LoVo (cell line): ENCODE results near the gene MARCHF5.

Source experiments
- DNase-seq: peaks from one replicate; pipeline ENCODE4 v3.0.0-alpha.2; 2016; ENCODE audit warnings: low spot score

Gene MARCHF5, protein sequence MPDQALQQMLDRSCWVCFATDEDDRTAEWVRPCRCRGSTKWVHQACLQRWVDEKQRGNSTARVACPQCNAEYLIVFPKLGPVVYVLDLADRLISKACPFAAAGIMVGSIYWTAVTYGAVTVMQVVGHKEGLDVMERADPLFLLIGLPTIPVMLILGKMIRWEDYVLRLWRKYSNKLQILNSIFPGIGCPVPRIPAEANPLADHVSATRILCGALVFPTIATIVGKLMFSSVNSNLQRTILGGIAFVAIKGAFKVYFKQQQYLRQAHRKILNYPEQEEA

DNA sequence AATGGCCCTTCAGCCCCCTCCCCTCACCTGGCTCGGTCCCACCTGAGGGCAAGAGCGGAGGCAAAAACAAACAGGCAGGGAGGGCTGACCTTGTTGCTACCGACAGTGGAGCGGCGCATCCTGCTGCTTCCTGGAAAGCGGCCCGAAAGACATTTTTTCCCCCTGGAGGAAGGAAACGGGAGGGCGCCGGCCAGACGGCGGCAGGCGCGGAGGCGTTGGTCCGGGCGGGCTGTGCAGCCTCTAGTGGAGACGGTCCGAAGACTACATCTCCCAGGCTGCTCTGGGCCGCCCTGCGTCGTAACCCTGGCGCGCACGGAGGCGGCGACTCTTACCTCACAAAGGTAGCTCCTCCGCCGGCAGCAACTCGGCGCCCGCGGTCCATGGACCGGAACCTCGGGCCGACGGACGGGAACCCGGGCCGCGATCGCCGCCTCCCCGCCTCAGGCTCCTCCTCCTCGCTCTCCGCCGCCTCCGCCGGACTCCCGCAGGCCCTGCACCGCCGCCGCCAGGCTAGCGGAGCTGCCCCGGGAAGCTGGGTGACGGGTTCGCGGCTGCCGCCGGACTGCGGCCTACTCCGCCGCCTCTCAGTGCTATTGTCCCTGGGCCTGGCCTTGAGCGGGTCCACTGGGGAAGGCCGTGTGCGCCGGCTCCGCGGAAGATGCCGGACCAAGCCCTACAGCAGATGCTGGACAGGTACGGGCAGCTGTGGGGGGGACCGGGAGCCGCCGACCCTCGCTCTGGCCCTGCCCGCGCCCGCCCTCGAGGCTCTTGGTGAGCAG, at the start of gene MARCHF5, which contains the start of gene CPEB3:
Gene MARCHF5 (plus strand): TSS at position 331 of the 779 bp plus-strand sequence. CDS start 328 bp downstream, at position 659.
Gene CPEB3 (minus strand): TSS at position 242 of the 779 bp plus-strand sequence. CDS start 50,728 bp downstream, outside the sequence.
- DNase-seq = peak; percentile 96

DNA sequence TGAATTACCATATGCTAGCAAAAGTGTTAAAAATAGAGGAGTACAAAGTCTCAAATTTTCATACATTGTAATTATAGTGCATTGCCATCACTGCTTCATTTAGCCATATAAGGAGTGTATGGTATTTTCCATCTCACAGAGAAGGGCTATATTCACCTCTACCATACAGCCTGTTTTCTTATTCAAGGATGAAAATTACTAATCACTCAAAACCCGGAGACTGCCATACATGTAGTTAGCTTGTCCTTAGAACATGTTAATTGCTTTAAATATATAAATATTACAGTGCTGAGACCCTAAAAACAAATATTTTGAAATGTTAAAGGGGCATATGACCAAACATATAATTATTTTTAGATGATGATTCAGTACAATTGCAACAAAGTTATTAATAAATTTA, 49.5 kb upstream of the MARCHF5 start:
- no peak for DNase-seq

DNA sequence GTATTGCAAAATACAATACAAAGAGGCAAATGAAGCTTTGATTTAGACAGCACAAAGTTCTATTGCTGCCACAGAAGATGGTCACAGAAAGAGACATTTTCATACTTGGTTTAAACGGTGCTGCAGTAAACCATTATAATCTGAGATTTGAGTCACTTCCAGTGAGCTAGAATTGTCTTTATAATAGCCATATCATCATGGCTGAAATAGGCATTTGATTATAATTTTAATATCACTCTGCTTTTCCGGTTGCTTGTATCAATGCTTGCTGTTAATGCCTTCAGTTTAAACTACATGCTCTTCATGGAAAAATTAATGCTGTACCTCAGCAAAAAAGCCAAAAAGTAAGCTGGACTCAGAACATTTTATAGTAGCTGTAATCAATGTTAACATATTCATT, 48.6 kb upstream of the MARCHF5 start:
- DNase-seq = no peak

DNA sequence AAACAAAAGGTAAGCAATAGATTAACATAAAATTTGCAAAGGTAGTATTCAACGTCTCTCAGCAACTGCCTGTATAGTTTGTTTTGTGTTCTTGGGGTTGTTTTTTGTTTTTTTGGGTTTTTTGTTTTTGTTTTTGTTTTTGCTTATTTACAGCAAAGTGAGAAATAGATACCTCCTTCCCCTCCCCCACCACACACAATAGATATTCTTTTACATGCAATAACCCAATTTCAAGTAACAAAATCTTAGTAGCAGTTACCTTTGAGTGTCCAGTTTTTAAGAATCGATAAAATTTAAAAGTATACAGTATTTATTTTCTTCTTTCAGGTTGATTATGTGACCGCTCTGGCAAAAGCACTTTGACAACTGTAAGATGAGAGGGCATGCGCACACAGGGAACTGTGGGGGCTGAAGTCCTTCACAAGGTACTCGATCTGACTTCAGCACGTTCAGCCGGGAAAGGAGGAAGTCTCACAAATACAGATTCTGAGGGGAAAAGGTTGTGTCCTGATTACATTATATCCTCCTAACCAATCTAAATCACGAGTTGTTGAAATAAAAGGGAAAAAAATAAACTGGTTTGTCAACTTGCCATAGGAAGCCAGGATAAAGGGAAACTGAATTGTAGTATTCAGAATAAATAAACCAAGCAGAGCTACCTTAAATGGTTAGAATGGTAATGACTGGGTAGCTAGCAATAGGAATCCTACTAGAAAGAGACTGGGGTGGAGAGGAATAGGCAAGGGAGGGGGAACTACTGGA, 47.9 kb upstream of the MARCHF5 start:
- peak; percentile 50 for DNase-seq

DNA sequence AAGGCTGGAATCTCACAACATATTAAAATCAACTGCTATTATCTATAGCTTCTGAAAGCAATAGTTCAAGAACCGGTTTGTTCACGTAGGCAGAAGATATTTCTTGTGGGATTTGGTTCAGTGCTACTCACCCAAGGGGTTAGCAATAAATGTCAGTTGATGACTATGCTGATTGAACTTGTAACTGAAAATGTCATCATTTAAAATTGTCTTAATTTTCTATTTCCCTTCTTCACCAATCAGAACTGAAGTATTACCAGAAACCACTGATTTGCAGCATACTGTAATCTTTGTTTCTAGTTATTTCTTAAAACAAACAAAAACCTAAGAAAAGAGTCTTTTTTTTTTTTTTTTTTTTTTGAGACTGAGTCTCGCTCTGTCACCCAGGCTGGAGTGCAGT, 46.2 kb upstream of the MARCHF5 start:
- no peak for DNase-seq

DNA sequence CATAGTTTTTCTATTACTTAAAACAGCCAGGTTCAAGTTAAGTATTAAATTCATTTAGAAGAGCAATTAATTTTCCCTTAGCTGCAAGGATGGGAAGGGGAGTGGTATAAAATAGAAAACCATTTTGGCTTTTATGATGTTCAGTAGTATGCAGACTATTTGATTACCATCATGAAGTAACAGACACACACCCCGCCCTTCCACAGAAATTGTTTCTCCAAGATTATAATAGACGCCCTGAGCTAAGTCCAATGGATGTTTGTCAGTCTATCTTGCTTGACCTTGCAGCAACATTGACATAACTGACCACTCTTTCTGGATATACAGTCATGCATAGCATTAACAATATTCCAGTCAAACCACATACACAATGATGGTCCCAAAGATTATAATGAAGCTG, 42.4 kb upstream of the MARCHF5 start:
- no peak for DNase-seq

DNA sequence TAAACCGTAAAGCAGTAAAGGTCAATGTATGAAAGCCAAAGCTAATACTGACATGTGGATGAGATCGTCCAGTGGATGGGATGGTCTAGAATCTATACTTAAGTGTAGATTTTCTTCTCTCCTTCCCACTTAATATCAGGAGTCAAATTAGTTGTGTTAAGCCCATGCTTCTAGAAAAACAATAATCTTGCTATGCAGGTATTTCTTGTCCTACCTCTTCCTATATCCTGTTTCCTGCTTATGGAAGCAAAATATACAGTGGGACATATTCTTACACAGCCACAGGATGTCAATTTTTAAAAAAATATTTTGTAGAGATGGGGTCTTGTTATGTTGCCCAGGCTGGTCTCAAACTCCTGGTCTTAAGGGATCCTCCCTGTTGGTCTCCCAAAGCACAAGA, 27.6 kb upstream of the MARCHF5 start:
- no peak for DNase-seq

DNA sequence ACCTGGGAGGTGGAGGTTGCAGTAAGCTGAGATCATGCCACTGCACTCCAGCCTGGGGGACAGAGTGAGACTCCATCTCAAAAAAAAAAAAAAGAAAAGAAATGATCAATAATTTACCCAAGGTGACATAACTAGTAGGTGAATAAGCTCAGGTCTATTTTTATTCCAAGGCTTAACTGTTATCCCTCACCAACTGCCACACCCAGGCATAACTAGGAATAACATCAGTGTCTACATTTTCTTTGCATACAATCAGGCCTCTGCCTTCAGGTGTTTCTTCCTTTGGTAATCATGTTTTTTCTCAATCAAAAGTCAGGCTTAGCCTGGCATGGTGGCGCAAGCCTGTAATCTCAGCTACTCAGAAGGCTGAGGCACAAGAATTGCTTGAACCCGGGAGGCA, 26.7 kb upstream of the MARCHF5 start:
- DNase-seq = no peak

DNA sequence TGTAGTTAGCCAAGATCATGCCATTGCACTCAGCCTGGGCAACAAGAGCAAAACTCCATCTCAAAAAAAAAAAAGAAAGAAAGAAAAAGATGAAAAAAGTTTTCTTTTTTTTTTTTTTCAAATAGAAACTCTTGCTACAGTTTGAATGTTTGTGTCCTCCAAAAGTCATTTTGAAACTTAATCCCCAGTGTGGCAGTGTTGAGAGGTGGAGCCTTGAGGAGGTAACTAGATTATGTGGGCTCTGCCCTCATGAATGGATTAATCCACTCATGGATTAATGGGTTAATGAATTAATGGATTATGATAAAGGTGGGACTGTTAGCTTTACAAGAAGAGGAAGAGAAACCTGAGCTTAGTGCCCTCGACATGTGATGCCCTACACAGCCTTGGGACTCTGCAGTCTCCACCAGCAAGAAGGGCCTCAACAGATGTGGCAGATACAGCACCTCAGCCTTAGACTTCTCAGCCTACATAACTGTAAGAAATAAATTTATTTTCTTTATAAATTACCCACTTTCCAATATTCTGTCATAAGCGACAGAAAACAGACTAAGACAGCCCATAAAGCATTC, 25.2 kb upstream of the MARCHF5 start:
- DNase-seq = no peak

DNA sequence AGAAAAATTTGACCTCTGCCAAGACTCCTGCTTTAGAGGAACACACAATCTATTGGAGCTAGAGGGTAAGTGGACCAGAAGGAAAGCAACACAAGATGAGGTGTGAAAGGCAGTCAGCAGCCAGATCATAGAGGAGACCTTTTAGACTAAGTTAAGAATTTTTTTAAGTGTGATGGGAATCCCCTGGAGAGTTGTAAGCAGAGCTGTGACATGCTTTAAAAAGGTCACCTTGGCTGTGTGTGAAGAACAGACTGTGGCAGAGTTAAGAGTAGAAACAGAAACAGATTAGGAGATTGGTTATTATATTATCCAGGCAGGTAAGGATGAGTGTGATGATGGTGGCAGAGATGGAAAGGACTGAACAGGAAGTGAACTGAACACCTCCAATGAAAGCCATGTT, 23.6 kb upstream of the MARCHF5 start:
- no peak for DNase-seq

DNA sequence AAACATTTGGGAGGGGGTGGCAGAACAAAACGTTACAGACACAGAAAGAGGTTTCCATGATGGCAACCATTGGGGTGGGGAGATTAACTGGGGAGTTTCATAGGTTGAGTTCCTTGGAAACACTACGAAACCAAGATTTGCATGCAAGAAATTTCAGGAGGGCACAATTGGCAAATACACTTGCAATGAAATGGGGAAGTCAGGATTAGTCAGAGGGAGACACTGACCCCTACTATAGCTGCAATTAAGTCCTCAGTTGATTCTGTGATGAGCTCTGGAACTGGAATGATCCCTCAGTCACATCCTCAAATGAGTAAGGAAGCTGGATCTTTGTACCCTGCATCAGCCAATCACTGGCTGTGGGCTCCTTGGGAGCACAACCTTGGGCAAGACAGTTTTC, 22.2 kb upstream of the MARCHF5 start:
- no peak for DNase-seq

DNA sequence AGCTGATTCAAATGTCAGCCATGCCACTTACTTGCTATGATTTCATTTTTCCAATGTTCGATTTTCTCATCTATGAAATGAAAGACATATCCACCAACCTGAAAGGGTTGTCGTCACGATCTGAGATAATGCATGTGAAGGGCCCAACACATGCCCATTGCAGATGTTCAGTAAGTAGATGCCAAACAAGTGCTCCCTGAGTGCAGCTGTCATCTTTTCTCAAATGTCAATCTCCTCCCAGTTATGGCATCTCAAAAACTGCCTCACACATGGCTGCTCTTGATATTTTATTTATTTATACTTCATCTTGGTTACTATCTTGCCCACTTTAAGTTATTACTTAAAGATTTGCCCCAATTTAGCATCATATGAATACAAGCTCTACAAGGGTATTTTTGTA, 16.9 kb upstream of the MARCHF5 start:
- no peak for DNase-seq

DNA sequence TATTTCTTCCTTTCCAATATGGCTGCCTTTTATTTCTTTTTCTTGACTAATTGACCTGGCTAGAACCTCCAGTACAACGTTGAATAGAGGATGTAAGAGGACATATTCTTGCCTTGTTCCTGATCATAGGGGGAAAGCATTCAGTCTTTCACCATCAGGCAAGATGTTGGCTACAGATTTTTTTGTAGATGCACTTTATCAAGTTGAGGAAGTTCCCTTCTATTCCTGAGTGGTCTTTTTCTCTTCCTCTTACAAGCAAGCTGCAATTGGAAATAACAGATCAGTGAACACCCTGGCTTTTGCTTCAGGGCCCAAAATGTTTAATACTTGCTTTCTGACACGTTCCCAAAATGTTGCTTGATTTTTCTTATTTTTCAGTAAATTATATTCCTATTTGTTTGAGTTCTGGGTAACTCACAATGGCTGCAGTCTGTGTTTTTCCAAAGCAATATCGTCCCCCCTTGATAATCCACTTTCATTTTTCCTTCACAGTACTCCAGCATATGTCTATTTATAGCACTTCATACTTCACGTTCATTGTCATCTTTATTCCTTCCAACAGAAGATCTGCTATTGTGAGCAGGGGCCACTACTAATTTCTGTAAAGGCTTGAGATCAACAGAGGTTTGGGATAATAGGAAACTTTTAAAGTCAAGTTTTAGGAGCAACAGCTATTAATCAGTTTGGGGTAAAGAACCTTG, 11.8 kb upstream of the MARCHF5 start:
- no peak for DNase-seq

DNA sequence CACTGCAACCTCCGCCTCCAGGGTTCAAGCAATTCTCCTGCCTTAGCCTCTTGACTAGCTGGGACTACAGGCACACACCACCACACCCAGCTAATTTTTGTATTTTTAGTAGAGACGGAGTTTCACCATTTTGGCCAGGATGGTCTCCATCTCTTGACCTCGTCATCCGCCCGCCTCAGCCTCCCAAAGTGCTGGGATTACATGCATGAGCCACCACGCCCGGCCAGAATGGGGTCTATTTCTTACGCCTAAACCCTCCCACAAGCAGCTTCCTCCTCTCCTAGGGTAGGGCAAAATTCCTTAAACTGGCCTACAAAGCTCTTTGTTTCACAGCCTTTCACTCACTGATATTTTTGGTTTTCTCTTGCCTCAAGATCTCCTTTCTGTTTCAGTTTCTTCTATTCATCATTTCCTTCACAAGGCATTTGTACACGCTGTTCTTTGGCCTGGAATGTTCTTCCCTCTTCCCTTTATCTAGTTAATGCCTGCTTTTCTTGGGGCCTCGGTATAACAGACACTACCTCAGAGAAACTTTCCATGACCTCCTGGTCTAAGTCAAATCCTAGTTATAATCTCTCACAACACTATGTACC, 6.8 kb upstream of the MARCHF5 start:
- DNase-seq = no peak

DNA sequence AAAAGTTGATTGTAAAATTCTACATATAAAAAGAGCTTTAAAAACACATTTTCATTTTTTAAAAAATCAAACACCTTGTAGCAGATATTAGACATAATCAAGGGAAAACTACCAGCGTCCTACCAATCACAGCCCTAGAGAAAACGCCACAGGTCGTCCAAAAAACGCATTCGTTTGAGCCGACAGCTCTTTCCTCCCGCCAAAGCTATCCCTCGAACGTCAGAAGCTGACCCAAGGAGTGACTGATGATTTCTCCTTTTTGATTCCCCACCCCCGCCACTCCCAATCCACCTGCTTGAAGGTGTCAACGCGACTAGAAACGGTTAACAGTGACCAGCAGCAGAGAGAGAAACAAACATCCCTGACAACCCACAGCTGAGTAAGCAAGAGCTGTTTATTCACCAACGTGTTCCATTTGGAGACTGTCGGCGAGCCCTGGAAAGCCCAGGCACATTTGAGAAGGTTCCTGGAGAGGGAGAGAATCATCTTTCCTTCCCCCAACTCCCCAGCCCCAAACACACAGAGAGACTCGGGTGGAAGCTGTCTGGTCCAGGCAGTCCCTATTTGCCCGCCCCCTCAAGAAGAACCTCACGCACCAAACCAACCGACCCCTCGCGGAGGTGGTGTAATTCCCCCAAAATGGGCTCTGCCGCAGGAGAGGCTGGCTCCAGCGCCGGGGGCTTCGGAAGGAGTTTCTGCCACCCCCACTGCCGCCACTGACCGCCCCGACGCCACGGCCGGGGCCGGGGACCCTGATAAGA, 711 bp upstream of the MARCHF5 start:
- DNase-seq = peak; percentile 26

DNA sequence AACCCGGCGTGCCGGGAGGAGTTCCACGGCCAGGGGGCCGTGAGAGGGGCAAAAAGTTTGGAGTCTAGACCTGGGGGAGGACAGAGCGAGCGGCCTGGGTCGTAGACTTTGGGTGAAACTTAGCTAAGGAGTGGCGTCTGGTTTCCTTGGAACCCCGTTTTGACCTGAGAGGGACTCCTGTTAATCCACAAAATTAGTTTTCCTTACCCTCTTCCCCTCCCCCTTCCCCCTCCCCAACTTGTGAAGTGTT, 574 bp downstream of the MARCHF5 start:
- no peak for DNase-seq

DNA sequence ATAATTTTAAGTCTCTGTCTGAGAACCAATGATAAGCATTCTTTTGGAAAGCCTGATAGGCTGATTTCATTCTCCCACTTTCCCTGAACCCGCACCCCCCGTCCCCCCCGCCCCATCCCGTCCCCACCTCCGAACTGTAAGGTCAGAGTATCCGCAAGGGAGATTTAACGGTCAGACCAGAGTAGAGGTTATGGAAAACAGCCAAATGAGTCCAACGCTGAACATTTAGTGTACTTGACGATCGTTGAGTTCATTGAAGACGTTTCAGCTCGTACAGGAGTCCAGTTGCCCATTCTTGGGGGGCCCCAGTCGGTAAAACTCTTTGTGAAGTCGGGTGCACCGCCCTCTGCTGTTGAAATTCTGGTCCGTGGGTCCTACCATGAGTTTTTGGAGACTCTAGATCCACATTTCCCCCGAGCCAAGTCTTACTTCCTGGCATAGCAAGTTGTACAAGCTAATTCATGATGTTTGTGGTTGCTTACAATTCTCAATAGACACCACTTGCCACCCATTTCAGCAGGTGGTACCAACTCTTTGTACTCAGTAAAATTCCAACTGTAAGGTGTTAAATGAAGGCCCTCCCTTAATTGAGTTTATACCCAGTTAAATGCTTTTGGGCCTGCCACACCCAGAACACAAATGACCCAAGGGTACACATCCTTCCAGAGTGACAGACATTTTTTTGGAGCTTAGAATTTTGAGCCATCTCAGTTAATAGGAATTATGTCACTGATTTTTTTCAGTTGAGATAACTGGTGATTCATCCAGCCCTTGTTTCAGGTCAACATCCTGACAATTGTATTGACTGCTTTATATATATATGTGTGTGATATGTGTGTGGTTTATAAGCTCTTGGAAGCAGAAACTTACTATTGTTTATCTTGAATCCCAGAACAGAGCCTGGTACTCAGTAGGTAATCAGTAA, 1.2 kb downstream of the MARCHF5 start:
- DNase-seq = peak; percentile 41

DNA sequence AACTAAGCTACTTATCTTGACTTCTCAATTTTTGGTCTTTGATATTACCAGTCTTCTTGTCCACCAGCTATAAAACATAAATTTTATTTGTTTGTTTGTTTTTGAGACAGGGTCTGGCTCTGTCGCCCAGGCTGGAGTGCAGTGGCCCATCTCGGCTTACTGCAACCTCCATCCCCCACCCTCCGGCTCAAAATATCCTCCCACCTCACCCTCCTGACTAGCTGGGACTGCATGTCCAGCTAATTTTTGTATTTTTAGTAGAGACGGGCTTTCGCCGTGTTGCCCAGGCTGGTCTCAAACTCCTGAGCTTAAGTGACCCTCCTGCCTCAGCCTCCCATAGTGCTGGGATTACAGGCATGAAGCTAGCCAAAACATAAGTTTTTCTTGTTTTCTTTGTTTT, 7.5 kb downstream of the MARCHF5 start:
- DNase-seq = no peak

DNA sequence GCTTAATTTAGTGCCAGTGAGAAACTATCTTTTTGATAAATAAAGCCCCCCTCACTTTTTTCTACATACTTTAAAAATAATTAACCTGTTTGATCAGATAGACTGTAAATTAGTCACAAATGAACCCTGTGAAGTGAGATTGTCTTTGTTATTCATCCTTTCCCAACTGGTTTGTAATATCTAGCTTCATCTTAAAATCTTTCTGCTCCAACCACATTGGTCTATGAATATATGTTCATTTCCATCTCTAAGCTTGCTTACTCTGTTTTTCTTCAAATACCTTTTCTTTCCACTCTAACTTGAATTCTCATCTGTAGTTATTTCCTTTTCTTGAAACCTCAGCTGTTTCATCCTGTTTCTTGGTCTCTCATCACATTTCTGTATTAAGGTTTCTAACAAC, 12.1 kb downstream of the MARCHF5 start:
- DNase-seq = no peak

DNA sequence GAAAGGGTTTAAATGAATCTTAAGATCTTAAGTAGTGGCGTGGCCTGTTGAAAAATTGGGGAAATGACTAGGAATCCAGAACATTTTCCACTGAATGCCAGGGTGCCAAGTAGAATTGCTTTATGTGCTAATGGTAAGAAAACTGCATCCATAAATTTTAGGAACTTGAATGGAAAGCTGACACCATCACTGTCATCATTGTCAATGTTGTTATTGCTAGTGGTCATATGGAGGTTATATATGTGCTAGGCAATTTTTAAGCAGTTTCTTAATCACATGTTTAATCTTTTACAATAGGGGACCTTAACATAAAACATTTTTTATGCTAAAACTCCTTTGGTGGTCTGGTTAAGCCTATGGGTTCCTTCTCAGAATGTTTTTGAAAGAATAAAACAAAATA, 13.1 kb downstream of the MARCHF5 start:
- no peak for DNase-seq
